GM23338 (cell line): ENCODE results near the gene KCNQ5. TPM values are rescaled to one million over a fixed set of nuclear protein-coding genes. Genes with fewer than 3 reads are reported as not detected.

Source experiments
- ATAC-seq: fragments of 200-7000 bp; cut with Tn5 transposase; 3 replicates; pipeline ENCODE4 v1.9.1; 2020
- DNase-seq: peaks from one replicate; pipeline ENCODE4 v3.0.0-alpha.2; 2015; ENCODE audit warnings: low spot score
- H2AFZ ChIP-seq: fragments of 200-600 bp; sonication (generic); 2 replicates; pipeline ENCODE4 v1.8.0; 2016; ENCODE audit warnings: antibody characterized with exemption, mild to moderate bottlenecking, moderate library complexity
- H3F3A ChIP-seq: fragments of 200-600 bp; sonication (generic); replicated peaks from 2 replicates; pipeline ENCODE4 v1.8.0; 2017; ENCODE audit warnings: antibody characterized with exemption, mixed run types, low read depth
- H3K27ac ChIP-seq: fragments of 200-600 bp; sonication (generic); 2 replicates; pipeline ENCODE4 v1.6.1; 2016; ENCODE audit warnings: low read depth
- H3K27me3 ChIP-seq: fragments of 200-600 bp; sonication (generic); 2 replicates; pipeline ENCODE4 v1.8.0; 2016; ENCODE audit warnings: mild to moderate bottlenecking, mixed run types, moderate library complexity; ENCODE audit not compliant: insufficient read depth
- H3K36me3 ChIP-seq: fragments of 200-600 bp; sonication (generic); 2 replicates; pipeline ENCODE4 v1.8.0; 2016; ENCODE audit warnings: mild to moderate bottlenecking; ENCODE audit not compliant: insufficient read depth
- H3K4me1 ChIP-seq: fragments of 200-600 bp; sonication (generic); 2 replicates; pipeline ENCODE4 v1.8.0; 2016; ENCODE audit warnings: mild to moderate bottlenecking, moderate library complexity; ENCODE audit not compliant: insufficient read depth
- H3K4me2 ChIP-seq: fragments of 200-600 bp; sonication (generic); 2 replicates; pipeline ENCODE4 v1.7.1; 2017; ENCODE audit warnings: mixed run types
- H3K4me3 ChIP-seq: fragments of 200-600 bp; sonication (generic); 2 replicates; pipeline ENCODE4 v1.6.1; 2016; ENCODE audit warnings: mixed run types
- H3K79me2 ChIP-seq: fragments of 200-600 bp; sonication (generic); replicated peaks from 2 replicates; pipeline ENCODE4 v1.8.0; 2017; ENCODE audit warnings: mild to moderate bottlenecking; ENCODE audit not compliant: insufficient read depth
- H3K9me2 ChIP-seq: fragments of 200-600 bp; sonication (generic); 2 replicates; pipeline ENCODE4 v1.8.0; 2017; ENCODE audit not compliant: insufficient read depth
- H4K20me1 ChIP-seq: fragments of 200-600 bp; sonication (generic); replicated peaks from 2 replicates; pipeline ENCODE4 v1.8.0; 2017; ENCODE audit warnings: mild to moderate bottlenecking; ENCODE audit not compliant: insufficient read depth
- H3K27ac Mint-ChIP-seq: 2 replicates; pipeline ENCODE4 v1.8.0; 2020; ENCODE audit warnings: inconsistent platforms, mild to moderate bottlenecking, moderate library complexity, mixed read lengths
- H3K27me3 Mint-ChIP-seq: 3 replicates; pipeline ENCODE4 v1.8.0; 2022; ENCODE audit warnings: low read depth, mild to moderate bottlenecking, moderate library complexity, mixed read lengths, inconsistent platforms; ENCODE audit not compliant: insufficient read depth, poor library complexity
- H3K36me3 Mint-ChIP-seq: 3 replicates; pipeline ENCODE4 v1.8.0; 2021; ENCODE audit warnings: low read depth, mild to moderate bottlenecking, inconsistent platforms, moderate library complexity, mixed read lengths
- H3K4me1 Mint-ChIP-seq: 3 replicates; pipeline ENCODE4 v1.8.0; 2020; ENCODE audit warnings: mild to moderate bottlenecking, inconsistent platforms, mixed read lengths
- H3K4me3 Mint-ChIP-seq: 3 replicates; pipeline ENCODE4 v1.8.0; 2021; ENCODE audit warnings: moderate library complexity, mild to moderate bottlenecking, inconsistent platforms, mixed read lengths
- H3K9me3 Mint-ChIP-seq: 3 replicates; pipeline ENCODE4 v1.8.0; 2020; ENCODE audit warnings: moderate library complexity, mild to moderate bottlenecking, inconsistent platforms, mixed read lengths
- CREB1 ChIP-seq: fragments of 250-450 bp; sonication (Bioruptor Pico); IDR thresholded peaks from 2 replicates; pipeline ENCODE4 v1.5.0; 2020; ENCODE audit warnings: low read depth, mild to moderate bottlenecking, moderate library complexity
- JUNB ChIP-seq: IDR thresholded peaks from one replicate; pipeline ENCODE4 v1.6.1; 2016; ENCODE audit warnings: antibody characterized with exemption; ENCODE audit not compliant: unreplicated experiment
- NANOG ChIP-seq: IDR thresholded peaks from 2 replicates; pipeline ENCODE4 v1.6.1; 2016; ENCODE audit warnings: antibody characterized with exemption, borderline replicate concordance
- POLR2AphosphoS5 ChIP-seq: IDR thresholded peaks from 2 replicates; pipeline ENCODE4 v1.6.1; 2016; ENCODE audit warnings: antibody characterized with exemption, low read depth
- REST ChIP-seq: IDR thresholded peaks from one replicate; pipeline ENCODE4 v1.6.1; 2018; ENCODE audit warnings: antibody characterized with exemption; ENCODE audit not compliant: unreplicated experiment
- STAT1 ChIP-seq: IDR thresholded peaks from one replicate; pipeline ENCODE4 v1.6.1; 2016; ENCODE audit warnings: antibody characterized with exemption; ENCODE audit not compliant: unreplicated experiment
- ZNF331 ChIP-seq: fragments of 250-450 bp; sonication (Bioruptor Pico); IDR thresholded peaks from 2 replicates; pipeline ENCODE4 v1.5.0; 2020; ENCODE audit warnings: low read depth, mild to moderate bottlenecking, moderate library complexity
- polyA plus RNA-seq: library from polyadenylated mRNA; unstranded; fragments of >200 nt; fragmentation: Nextera tagmentation; extraction: Ambion mirVana; gene quantifications from 2 replicates; pipeline ENCODE4 v1.2.1, GENCODE V29; 2016
- total RNA-seq: library from RNA; depleted of rRNA; stranded (reverse); fragments of >200 nt; shearing (Covaris generic); gene quantifications from 2 replicates; pipeline ENCODE4 v1.2.3, GENCODE V29; 2014
- TF ChIP-seq, protein P1 (sequence below): fragments of 250-450 bp; sonication (Bioruptor Pico); IDR thresholded peaks from 2 replicates; pipeline ENCODE4 v1.5.0; 2020; ENCODE audit warnings: mild to moderate bottlenecking, moderate library complexity

KCNQ5 gene
- total and polyA plus RNA-seq, 2 experiments from 2014 or later: 0.68 to 0.87 TPM

DNA sequence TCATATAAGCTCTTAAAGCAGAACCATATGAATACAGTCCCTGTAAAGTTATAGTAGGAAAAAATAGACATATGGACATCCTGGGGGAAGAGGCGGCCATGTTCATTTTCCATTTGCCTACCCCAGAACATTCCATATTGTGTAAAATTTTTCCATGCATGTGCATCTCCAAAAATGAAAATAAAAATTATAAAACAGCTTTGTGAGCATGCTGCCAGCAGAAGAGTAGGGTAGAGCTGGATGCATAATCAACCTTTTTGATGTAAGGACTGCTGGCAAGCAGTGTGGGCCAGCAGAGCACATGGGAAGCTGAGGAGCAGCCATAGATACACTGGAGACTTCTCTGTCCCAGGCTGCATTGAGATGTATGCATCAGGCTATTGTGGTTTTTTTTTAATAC lies 271.0 kb downstream of the KCNQ5 start (continued):
- TF ChIP-seq, protein P1, sequence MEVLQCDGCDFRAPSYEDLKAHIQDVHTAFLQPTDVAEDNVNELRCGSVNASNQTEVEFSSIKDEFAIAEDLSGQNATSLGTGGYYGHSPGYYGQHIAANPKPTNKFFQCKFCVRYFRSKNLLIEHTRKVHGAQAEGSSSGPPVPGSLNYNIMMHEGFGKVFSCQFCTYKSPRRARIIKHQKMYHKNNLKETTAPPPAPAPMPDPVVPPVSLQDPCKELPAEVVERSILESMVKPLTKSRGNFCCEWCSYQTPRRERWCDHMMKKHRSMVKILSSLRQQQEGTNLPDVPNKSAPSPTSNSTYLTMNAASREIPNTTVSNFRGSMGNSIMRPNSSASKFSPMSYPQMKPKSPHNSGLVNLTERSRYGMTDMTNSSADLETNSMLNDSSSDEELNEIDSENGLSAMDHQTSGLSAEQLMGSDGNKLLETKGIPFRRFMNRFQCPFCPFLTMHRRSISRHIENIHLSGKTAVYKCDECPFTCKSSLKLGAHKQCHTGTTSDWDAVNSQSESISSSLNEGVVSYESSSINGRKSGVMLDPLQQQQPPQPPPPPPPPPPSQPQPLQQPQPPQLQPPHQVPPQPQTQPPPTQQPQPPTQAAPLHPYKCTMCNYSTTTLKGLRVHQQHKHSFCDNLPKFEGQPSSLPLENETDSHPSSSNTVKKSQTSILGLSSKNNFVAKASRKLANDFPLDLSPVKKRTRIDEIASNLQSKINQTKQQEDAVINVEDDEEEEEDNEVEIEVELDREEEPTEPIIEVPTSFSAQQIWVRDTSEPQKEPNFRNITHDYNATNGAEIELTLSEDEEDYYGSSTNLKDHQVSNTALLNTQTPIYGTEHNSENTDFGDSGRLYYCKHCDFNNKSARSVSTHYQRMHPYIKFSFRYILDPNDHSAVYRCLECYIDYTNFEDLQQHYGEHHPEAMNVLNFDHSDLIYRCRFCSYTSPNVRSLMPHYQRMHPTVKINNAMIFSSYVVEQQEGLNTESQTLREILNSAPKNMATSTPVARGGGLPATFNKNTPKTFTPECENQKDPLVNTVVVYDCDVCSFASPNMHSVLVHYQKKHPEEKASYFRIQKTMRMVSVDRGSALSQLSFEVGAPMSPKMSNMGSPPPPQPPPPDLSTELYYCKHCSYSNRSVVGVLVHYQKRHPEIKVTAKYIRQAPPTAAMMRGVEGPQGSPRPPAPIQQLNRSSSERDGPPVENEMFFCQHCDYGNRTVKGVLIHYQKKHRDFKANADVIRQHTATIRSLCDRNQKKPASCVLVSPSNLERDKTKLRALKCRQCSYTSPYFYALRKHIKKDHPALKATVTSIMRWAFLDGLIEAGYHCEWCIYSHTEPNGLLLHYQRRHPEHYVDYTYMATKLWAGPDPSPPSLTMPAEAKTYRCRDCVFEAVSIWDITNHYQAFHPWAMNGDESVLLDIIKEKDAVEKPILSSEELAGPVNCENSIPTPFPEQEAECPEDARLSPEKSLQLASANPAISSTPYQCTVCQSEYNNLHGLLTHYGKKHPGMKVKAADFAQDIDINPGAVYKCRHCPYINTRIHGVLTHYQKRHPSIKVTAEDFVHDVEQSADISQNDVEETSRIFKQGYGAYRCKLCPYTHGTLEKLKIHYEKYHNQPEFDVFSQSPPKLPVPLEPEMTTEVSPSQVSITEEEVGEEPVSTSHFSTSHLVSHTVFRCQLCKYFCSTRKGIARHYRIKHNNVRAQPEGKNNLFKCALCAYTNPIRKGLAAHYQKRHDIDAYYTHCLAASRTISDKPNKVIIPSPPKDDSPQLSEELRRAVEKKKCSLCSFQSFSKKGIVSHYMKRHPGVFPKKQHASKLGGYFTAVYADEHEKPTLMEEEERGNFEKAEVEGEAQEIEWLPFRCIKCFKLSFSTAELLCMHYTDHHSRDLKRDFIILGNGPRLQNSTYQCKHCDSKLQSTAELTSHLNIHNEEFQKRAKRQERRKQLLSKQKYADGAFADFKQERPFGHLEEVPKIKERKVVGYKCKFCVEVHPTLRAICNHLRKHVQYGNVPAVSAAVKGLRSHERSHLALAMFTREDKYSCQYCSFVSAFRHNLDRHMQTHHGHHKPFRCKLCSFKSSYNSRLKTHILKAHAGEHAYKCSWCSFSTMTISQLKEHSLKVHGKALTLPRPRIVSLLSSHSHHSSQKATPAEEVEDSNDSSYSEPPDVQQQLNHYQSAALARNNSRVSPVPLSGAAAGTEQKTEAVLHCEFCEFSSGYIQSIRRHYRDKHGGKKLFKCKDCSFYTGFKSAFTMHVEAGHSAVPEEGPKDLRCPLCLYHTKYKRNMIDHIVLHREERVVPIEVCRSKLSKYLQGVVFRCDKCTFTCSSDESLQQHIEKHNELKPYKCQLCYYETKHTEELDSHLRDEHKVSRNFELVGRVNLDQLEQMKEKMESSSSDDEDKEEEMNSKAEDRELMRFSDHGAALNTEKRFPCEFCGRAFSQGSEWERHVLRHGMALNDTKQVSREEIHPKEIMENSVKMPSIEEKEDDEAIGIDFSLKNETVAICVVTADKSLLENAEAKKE: no peak
- no peak for TF ChIP-seq POLR2AphosphoS5
- no peak for TF ChIP-seq JUNB
- TF ChIP-seq NANOG: no peak

DNA sequence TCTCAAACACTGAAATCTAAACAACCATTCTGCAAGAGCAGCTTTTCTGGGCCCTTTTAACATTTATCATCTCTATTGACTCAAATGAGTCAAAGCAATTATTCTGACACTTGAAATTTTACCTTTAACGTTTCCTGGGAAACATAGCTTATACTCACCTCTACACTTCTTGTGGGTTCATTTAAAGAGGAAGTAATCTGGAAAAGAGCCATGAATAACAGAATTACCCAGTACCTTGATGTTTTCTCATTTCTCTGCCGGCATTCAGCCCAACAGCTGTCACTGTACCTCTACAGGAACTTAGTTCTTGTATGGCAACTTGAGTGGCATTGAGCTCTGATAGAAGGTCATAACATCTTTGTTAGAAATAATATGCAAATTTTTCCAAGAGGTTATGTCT lies 272.2 kb downstream of the KCNQ5 start:
- Histone ChIP-seq H3K27me3 (no peaks in the 10 kb centered on the region), H3F3A (no peaks in the 10 kb centered on the region), H4K20me1 (no peaks in the 10 kb centered on the region), H2AFZ (no peak overlapping the region), H3K79me2 (no peaks in the 10 kb centered on the region), H3K4me1 (no peaks in the 10 kb centered on the region), H3K4me2 (no peak overlapping the region), H3K9me2 (no peaks in the 10 kb centered on the region), H3K36me3 (no peaks in the 10 kb centered on the region), H3K27ac (no peak overlapping the region), H3K4me3 (no peak overlapping the region)
- DNase-seq (no peak), ATAC-seq (no peak)
- no peaks in the 10 kb centered on the region for H3K36me3 Mint-ChIP-seq
- no peak overlapping the region for H3K27ac Mint-ChIP-seq
- H3K27me3 Mint-ChIP-seq: peaks cover 4% of the 10 kb centered on the region
- H3K9me3 Mint-ChIP-seq: peaks cover 8% of the 10 kb centered on the region; the same call in 2 of the 3 replicates
- H3K4me3 Mint-ChIP-seq: no peak overlapping the region
- H3K4me1 Mint-ChIP-seq: no peaks in the 10 kb centered on the region
- TF ChIP-seq STAT1: no peak
- TF ChIP-seq REST: no peak
- TF ChIP-seq ZNF331 (CRISPR knock-in tag): no peak
- no peak for TF ChIP-seq CREB1 (CRISPR knock-in tag)
